Measurements from ENCODE around the gene PLB1. TPM values are rescaled to one million over a fixed set of nuclear protein-coding genes. Genes with fewer than 3 reads are reported as not detected.

The PLB1 gene
- total and polyA plus RNA-seq, 2 experiments from 2014 or later: 0.06 to 0.21 TPM

DNA sequence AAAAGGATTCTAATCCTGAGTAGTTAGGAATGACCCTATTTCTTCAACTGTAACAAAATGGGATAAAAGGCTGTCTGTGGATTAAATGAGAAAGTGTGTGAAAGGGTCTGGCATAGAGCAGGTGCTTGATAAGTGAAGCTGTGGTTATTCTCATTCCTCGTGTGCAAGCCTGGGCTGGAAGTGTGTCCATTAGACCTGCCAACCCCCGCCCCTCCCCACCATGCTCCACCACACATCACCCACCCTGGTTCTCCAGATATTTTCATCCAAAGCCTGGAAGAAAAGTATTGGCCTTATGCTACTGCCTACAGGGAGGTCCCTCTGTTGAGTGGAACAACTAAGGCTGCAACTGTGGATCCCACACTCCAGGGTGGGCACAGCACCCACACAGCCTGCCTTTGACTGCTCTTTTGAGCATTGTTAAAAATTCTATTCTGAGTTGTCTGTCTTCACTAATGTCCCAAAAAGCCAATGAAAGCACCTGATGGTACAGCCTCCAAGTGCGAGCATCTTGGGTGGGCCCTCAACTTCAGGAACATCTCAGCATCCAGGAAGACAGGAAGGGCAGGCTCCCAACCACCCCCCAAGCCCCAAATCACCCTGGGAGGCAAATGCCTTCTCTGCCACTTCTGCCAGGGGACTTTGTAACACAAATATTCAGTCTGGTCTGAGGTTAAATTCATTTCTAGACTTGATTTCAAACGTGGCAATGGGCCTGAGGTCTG, 153.0 kb downstream of the PLB1 start:
- peaks cover 12% of the 10 kb centered on the region for H3K4me1 Mint-ChIP-seq
- no peak overlapping the region for H3K27ac Mint-ChIP-seq
- no peaks in the 10 kb centered on the region for H3K36me3 Mint-ChIP-seq (ENCODE audit: low read depth)
- H3K9me3 Mint-ChIP-seq: no peaks in the 10 kb centered on the region
- ATAC-seq (no peak), DNase-seq (ENCODE audit: low spot score) (no peak)
- TF ChIP-seq JUNB (IDR thresholded peaks at IDR 0.05; ENCODE audit: unreplicated experiment) (no peak), POLR2AphosphoS5 (IDR thresholded peaks at IDR 0.05; ENCODE audit: low read depth) (no peak), ZNF114 (CRISPR knock-in tag; IDR thresholded peaks at IDR 0.05) (no peak), CREB1 (CRISPR knock-in tag; IDR thresholded peaks at IDR 0.05; ENCODE audit: low read depth) (no peak), EZH2phosphoT487 (IDR thresholded peaks at IDR 0.05; ENCODE audit: unreplicated experiment) (no peak)
- TF ChIP-seq, protein P1, sequence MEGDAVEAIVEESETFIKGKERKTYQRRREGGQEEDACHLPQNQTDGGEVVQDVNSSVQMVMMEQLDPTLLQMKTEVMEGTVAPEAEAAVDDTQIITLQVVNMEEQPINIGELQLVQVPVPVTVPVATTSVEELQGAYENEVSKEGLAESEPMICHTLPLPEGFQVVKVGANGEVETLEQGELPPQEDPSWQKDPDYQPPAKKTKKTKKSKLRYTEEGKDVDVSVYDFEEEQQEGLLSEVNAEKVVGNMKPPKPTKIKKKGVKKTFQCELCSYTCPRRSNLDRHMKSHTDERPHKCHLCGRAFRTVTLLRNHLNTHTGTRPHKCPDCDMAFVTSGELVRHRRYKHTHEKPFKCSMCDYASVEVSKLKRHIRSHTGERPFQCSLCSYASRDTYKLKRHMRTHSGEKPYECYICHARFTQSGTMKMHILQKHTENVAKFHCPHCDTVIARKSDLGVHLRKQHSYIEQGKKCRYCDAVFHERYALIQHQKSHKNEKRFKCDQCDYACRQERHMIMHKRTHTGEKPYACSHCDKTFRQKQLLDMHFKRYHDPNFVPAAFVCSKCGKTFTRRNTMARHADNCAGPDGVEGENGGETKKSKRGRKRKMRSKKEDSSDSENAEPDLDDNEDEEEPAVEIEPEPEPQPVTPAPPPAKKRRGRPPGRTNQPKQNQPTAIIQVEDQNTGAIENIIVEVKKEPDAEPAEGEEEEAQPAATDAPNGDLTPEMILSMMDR (conservative IDR thresholded peaks at IDR 0.05; ENCODE audit: low read depth in 2 of 2): no peak
- TF ChIP-seq, protein P2, sequence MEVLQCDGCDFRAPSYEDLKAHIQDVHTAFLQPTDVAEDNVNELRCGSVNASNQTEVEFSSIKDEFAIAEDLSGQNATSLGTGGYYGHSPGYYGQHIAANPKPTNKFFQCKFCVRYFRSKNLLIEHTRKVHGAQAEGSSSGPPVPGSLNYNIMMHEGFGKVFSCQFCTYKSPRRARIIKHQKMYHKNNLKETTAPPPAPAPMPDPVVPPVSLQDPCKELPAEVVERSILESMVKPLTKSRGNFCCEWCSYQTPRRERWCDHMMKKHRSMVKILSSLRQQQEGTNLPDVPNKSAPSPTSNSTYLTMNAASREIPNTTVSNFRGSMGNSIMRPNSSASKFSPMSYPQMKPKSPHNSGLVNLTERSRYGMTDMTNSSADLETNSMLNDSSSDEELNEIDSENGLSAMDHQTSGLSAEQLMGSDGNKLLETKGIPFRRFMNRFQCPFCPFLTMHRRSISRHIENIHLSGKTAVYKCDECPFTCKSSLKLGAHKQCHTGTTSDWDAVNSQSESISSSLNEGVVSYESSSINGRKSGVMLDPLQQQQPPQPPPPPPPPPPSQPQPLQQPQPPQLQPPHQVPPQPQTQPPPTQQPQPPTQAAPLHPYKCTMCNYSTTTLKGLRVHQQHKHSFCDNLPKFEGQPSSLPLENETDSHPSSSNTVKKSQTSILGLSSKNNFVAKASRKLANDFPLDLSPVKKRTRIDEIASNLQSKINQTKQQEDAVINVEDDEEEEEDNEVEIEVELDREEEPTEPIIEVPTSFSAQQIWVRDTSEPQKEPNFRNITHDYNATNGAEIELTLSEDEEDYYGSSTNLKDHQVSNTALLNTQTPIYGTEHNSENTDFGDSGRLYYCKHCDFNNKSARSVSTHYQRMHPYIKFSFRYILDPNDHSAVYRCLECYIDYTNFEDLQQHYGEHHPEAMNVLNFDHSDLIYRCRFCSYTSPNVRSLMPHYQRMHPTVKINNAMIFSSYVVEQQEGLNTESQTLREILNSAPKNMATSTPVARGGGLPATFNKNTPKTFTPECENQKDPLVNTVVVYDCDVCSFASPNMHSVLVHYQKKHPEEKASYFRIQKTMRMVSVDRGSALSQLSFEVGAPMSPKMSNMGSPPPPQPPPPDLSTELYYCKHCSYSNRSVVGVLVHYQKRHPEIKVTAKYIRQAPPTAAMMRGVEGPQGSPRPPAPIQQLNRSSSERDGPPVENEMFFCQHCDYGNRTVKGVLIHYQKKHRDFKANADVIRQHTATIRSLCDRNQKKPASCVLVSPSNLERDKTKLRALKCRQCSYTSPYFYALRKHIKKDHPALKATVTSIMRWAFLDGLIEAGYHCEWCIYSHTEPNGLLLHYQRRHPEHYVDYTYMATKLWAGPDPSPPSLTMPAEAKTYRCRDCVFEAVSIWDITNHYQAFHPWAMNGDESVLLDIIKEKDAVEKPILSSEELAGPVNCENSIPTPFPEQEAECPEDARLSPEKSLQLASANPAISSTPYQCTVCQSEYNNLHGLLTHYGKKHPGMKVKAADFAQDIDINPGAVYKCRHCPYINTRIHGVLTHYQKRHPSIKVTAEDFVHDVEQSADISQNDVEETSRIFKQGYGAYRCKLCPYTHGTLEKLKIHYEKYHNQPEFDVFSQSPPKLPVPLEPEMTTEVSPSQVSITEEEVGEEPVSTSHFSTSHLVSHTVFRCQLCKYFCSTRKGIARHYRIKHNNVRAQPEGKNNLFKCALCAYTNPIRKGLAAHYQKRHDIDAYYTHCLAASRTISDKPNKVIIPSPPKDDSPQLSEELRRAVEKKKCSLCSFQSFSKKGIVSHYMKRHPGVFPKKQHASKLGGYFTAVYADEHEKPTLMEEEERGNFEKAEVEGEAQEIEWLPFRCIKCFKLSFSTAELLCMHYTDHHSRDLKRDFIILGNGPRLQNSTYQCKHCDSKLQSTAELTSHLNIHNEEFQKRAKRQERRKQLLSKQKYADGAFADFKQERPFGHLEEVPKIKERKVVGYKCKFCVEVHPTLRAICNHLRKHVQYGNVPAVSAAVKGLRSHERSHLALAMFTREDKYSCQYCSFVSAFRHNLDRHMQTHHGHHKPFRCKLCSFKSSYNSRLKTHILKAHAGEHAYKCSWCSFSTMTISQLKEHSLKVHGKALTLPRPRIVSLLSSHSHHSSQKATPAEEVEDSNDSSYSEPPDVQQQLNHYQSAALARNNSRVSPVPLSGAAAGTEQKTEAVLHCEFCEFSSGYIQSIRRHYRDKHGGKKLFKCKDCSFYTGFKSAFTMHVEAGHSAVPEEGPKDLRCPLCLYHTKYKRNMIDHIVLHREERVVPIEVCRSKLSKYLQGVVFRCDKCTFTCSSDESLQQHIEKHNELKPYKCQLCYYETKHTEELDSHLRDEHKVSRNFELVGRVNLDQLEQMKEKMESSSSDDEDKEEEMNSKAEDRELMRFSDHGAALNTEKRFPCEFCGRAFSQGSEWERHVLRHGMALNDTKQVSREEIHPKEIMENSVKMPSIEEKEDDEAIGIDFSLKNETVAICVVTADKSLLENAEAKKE (CRISPR knock-in tag; IDR thresholded peaks at IDR 0.05): no peak
- TF ChIP-seq, protein P3, sequence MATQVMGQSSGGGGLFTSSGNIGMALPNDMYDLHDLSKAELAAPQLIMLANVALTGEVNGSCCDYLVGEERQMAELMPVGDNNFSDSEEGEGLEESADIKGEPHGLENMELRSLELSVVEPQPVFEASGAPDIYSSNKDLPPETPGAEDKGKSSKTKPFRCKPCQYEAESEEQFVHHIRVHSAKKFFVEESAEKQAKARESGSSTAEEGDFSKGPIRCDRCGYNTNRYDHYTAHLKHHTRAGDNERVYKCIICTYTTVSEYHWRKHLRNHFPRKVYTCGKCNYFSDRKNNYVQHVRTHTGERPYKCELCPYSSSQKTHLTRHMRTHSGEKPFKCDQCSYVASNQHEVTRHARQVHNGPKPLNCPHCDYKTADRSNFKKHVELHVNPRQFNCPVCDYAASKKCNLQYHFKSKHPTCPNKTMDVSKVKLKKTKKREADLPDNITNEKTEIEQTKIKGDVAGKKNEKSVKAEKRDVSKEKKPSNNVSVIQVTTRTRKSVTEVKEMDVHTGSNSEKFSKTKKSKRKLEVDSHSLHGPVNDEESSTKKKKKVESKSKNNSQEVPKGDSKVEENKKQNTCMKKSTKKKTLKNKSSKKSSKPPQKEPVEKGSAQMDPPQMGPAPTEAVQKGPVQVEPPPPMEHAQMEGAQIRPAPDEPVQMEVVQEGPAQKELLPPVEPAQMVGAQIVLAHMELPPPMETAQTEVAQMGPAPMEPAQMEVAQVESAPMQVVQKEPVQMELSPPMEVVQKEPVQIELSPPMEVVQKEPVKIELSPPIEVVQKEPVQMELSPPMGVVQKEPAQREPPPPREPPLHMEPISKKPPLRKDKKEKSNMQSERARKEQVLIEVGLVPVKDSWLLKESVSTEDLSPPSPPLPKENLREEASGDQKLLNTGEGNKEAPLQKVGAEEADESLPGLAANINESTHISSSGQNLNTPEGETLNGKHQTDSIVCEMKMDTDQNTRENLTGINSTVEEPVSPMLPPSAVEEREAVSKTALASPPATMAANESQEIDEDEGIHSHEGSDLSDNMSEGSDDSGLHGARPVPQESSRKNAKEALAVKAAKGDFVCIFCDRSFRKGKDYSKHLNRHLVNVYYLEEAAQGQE (IDR thresholded peaks at IDR 0.05; ENCODE audit: unreplicated experiment): no peak
- no peaks in the 10 kb centered on the region for H3K27me3 ChIP-seq (ENCODE audit: insufficient read depth)
- H3K4me3 ChIP-seq: no peak overlapping the region
- no peak overlapping the region for H3K4me3 Mint-ChIP-seq
- no peaks in the 10 kb centered on the region for H3K9me2 ChIP-seq (ENCODE audit: insufficient read depth)
- no peak overlapping the region for H2AFZ ChIP-seq
- H3K27ac ChIP-seq (ENCODE audit: low read depth): no peak overlapping the region
- H3K4me2 ChIP-seq: no peak overlapping the region
- H4K20me1 ChIP-seq (replicated peaks; ENCODE audit: insufficient read depth): no peaks in the 10 kb centered on the region
- no peaks in the 10 kb centered on the region for H3F3A ChIP-seq (replicated peaks; ENCODE audit: low read depth)
- H3K36me3 ChIP-seq (ENCODE audit: insufficient read depth): no peaks in the 10 kb centered on the region
- H3K79me2 ChIP-seq (replicated peaks; ENCODE audit: insufficient read depth): no peaks in the 10 kb centered on the region
- peaks cover 4% of the 10 kb centered on the region for H3K27me3 Mint-ChIP-seq (ENCODE audit: insufficient read depth, low read depth, poor library complexity)
- H3K4me1 ChIP-seq (ENCODE audit: insufficient read depth): no peaks in the 10 kb centered on the region
